Measurements from ENCODE around the gene MED26. TPM values are rescaled to one million over a fixed set of nuclear protein-coding genes. Genes with fewer than 3 reads are reported as not detected.

MED26 gene
- total and polyA plus RNA-seq, 9 of the 15 experiments (the other 6 are each of a cell fraction or from before 2014, with no cell fraction given) = 0.71 to 15.1 (median 6.2) TPM

DNA sequence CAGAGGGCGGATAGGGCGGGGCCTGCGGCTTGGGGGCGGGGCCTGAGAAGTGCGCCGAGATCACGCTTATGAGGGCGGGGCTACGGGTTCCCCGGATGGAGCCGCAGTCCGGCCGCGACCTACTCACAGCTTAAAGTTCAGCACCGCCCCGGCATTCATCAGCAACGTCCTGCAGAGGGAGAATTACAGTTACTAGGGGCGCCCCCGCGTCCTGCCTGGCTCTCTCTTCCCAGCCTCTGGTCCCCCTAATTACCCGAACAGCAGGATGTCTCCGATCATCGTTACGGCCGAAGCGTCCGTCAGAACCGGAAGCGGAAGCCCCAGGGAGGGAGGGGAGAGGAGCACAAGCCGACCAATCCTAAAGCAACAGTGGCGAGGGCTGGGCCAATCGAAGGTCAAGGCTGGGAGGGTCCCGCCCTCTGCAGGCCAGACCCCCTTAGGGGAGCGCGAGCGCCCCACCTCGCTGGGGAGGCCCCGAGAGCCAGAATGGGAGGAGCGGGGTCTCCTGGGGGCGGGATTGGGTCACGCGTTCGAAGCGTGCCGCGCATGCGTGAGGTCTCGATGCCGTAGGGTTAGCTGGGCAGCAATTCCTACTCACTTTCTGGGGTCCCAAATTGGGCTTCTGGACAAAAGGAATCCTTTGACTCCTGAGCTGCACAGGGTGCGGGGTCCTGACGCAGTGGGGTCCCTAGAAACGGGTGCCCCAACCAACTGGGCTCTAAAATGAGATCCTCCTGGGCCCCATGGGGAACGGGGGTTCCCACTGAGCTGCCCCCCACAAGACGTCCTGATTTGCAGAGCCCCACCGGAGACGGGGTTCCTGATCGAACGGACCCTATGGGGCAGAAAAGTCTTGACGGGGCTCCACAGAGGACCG lies 32.1 kb upstream of the MED26 start, which contains the start of gene SMIM7 (continued):
- TF ChIP-seq RERE (CRISPR knock-in tag; IDR thresholded peaks at IDR 0.05; ENCODE audit: borderline replicate concordance) (no peak), TCFL5 (CRISPR knock-in tag; conservative IDR thresholded peaks at IDR 0.05) (no peak), PHF21A (IDR thresholded peaks at IDR 0.05; ENCODE audit: borderline replicate concordance, low read depth) (no peak), ZBTB17 (CRISPR knock-in tag; IDR thresholded peaks at IDR 0.05) (peak; percentile 89), SRF (CRISPR knock-in tag; IDR thresholded peaks at IDR 0.05) (peak in 1 of 2 experiments; percentile 81; a peak in 2 of 4 replicates), ILK (tag; IDR thresholded peaks at IDR 0.05; ENCODE audit: borderline replicate concordance, low read depth) (no peak), E2F6 (IDR thresholded peaks at IDR 0.05; ENCODE audit: borderline replicate concordance in 1 of 2, extremely low read depth in 1 of 2, insufficient read depth in 1 of 2, insufficient read length in 1 of 2, low read depth in 1 of 2, low read length in 1 of 2, poor library complexity in 1 of 2, severe bottlenecking in 1 of 2) (peak; percentile 71 to 93), RREB1 (CRISPR knock-in tag; IDR thresholded peaks at IDR 0.05) (no peak), HDAC6 (IDR thresholded peaks at IDR 0.05; ENCODE audit: low read depth, low read length) (no peak)
- TF ChIP-seq, protein P1, sequence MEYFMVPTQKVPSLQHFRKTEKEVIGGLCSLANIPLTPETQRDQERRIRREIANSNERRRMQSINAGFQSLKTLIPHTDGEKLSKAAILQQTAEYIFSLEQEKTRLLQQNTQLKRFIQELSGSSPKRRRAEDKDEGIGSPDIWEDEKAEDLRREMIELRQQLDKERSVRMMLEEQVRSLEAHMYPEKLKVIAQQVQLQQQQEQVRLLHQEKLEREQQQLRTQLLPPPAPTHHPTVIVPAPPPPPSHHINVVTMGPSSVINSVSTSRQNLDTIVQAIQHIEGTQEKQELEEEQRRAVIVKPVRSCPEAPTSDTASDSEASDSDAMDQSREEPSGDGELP (CRISPR knock-in tag; IDR thresholded peaks at IDR 0.05; ENCODE audit: borderline replicate concordance) = peak; percentile 62

All from K562 (cell line).